T-helper 2 cell treated with Interferon-gamma antibody and Interleukin-4, amounts not matched to agents 100 ng/mL and 5 ng/mL, for 36 hours (primary cell): ENCODE measurements around the gene FREY1. TPM values are rescaled to one million over a fixed set of nuclear protein-coding genes. Genes with fewer than 3 reads are reported as not detected.
"Not testable (repeated sequence)": the region's sequence is repeated elsewhere in the genome, so short reads cannot be mapped to it uniquely, and the experiment has no call there.

Experiments used
- intact Hi-C: fragments of 100-400 bp; cut with micrococcal nuclease; formaldehyde crosslinking; loops from one replicate; pipeline ENCODE4 v1.15.1; 2023
- total RNA-seq: library from RNA; stranded (reverse); gene quantifications from 2 replicates; pipeline ENCODE4 v1.2.3, GENCODE V29; 2022

Gene FREY1
- total RNA-seq, 1 donor from 2014 or later, result 4.4 TPM

GRCh38 chr11:45915446-45915845 is 8.4 kb upstream of the FREY1 start:
- intact Hi-C loops, result no loop called here

GRCh38 chr11:45913942-45914635 is 7.0 kb upstream of the FREY1 start:
- intact Hi-C loops, result no loop called here

GRCh38 chr11:45913514-45913913 is 6.4 kb upstream of the FREY1 start:
- intact Hi-C loops, result no loop called here

GRCh38 chr11:45910623-45911022 is 3.6 kb upstream of the FREY1 start:
- intact Hi-C loops, result no loop called here

- intact Hi-C loops, result no loop called here
Observed at GRCh38 chr11:45909594-45910475, 2.8 kb upstream of the FREY1 start.

- intact Hi-C loops, result no loop called here
Observed at GRCh38 chr11:45907911-45908370, 870 bp upstream of the FREY1 start.

- intact Hi-C loops, result no loop called here
Observed at GRCh38 chr11:45906096-45906682, 882 bp downstream of the FREY1 start.

GRCh38 chr11:45905576-45905975 is 1.5 kb downstream of the FREY1 start:
- intact Hi-C loops, result not testable (repeated sequence)

- intact Hi-C loops, result no loop called here
Observed at GRCh38 chr11:45905095-45905494, 2.0 kb downstream of the FREY1 start.

GRCh38 chr11:45904309-45904915 is 2.7 kb downstream of the FREY1 start:
- intact Hi-C loops, result no loop called here

- intact Hi-C loops, result no loop called here
Observed at GRCh38 chr11:45902452-45903380, 4.4 kb downstream of the FREY1 start.

GRCh38 chr11:45901626-45902025 is 5.4 kb downstream of the FREY1 start:
- intact Hi-C loops, result no loop called here

GRCh38 chr11:45900916-45901617 is 6.0 kb downstream of the FREY1 start:
- intact Hi-C loops, result no loop called here

GRCh38 chr11:45900175-45900800 is 6.8 kb downstream of the FREY1 start:
- intact Hi-C loops, result not testable (repeated sequence)

- intact Hi-C loops, result loop anchor here (1.0 kb wide), 1 partner anchor 19 kb away; no protein-coding TSS in a partner anchor
Observed at GRCh38 chr11:45899448-45900174, 7.5 kb downstream of the FREY1 start.

- intact Hi-C loops, result loop anchor here (1.0 kb wide), 1 partner anchor 19 kb away; no protein-coding TSS in a partner anchor
Observed at GRCh38 chr11:45899086-45899447, 8.0 kb downstream of the FREY1 start.

GRCh38 chr11:45897556-45897955 is 9.5 kb downstream of the FREY1 start:
- intact Hi-C loops, result no loop called here

GRCh38 chr11:45896422-45896984 is 10.6 kb downstream of the FREY1 start:
- intact Hi-C loops, result no loop called here
